ENCODE data around the gene ERICH6. TPM values are rescaled to one million over a fixed set of nuclear protein-coding genes. Genes with fewer than 3 reads are reported as not detected.

Gene ERICH6
- total and polyA plus RNA-seq, 2 experiments from 2014 or later, result 0.32 TPM; not detected in 1

DNA sequence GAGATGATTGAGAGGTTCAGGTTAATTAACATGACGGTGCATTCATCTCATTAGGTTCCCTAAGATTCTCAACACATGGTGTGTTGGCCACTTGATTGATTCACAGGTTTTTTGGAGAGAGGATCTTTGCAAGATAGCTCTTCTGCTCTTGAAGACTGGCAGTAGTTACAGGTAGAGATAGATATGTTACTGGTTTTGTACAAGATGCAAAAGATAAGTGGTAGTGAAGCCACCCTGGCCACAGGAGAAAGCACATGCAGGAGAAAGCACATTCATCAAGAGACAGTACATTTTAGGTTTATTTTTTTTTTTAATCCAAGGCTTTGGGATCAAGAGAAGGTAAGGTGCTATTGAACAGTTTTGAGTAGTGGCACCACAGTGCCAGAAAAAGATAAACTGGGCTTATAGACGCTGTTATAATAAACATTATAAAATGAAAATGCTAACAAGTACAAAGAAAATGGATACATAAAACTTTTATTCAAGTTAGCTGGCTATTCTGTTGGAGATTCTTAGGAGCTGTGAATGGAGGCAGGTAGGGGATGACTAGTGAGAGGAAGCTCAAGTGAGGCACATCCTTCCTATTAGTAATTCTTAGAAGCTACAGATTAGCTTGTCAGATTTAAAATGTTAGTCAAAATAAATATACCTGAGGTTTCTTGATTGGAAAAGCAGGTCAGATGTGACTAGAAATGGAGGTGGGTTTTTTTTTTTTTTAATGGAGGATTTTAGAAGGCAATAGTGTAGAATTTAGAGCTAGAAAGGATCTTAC lies 89.8 kb downstream of the ERICH6 start:
- ATAC-seq (no peak), DNase-seq (ENCODE audit: low spot score) (no peak)
- Mint-ChIP-seq H3K27me3 (ENCODE audit: insufficient read depth, low read depth, poor library complexity) (peaks cover 4% of the 10 kb centered on the region), H3K36me3 (ENCODE audit: low read depth) (peaks cover 64% of the 10 kb centered on the region), H3K27ac (no peak overlapping the region), H3K9me3 (peaks cover 3% of the 10 kb centered on the region; the same call in 1 of the 3 replicates), H3K4me1 (peaks cover 14% of the 10 kb centered on the region), H3K4me3 (no peak overlapping the region)
- no peaks in the 10 kb centered on the region for H3K9me2 ChIP-seq (ENCODE audit: insufficient read depth)
- H3K79me2 ChIP-seq (replicated peaks; ENCODE audit: insufficient read depth), result peaks cover 90% of the 10 kb centered on the region
- TF ChIP-seq EZH2phosphoT487 (IDR thresholded peaks at IDR 0.05; ENCODE audit: unreplicated experiment), result no peak
- no peak for TF ChIP-seq JUNB (IDR thresholded peaks at IDR 0.05; ENCODE audit: unreplicated experiment)
- no peak for TF ChIP-seq ZNF114 (CRISPR knock-in tag; IDR thresholded peaks at IDR 0.05)
- no peak for TF ChIP-seq EZH2 (IDR thresholded peaks at IDR 0.05; ENCODE audit: low read depth, unreplicated experiment)
- TF ChIP-seq NANOG (IDR thresholded peaks at IDR 0.05; ENCODE audit: borderline replicate concordance), result no peak
- no peak for TF ChIP-seq ZNF331 (CRISPR knock-in tag; IDR thresholded peaks at IDR 0.05; ENCODE audit: low read depth)
- TF ChIP-seq CREB1 (CRISPR knock-in tag; IDR thresholded peaks at IDR 0.05; ENCODE audit: low read depth), result no peak
- no peak for TF ChIP-seq POLR2AphosphoS5 (IDR thresholded peaks at IDR 0.05; ENCODE audit: low read depth)
- TF ChIP-seq, protein P1, sequence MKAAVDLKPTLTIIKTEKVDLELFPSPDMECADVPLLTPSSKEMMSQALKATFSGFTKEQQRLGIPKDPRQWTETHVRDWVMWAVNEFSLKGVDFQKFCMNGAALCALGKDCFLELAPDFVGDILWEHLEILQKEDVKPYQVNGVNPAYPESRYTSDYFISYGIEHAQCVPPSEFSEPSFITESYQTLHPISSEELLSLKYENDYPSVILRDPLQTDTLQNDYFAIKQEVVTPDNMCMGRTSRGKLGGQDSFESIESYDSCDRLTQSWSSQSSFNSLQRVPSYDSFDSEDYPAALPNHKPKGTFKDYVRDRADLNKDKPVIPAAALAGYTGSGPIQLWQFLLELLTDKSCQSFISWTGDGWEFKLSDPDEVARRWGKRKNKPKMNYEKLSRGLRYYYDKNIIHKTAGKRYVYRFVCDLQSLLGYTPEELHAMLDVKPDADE (IDR thresholded peaks at IDR 0.05), result no peak
- TF ChIP-seq, protein P2, sequence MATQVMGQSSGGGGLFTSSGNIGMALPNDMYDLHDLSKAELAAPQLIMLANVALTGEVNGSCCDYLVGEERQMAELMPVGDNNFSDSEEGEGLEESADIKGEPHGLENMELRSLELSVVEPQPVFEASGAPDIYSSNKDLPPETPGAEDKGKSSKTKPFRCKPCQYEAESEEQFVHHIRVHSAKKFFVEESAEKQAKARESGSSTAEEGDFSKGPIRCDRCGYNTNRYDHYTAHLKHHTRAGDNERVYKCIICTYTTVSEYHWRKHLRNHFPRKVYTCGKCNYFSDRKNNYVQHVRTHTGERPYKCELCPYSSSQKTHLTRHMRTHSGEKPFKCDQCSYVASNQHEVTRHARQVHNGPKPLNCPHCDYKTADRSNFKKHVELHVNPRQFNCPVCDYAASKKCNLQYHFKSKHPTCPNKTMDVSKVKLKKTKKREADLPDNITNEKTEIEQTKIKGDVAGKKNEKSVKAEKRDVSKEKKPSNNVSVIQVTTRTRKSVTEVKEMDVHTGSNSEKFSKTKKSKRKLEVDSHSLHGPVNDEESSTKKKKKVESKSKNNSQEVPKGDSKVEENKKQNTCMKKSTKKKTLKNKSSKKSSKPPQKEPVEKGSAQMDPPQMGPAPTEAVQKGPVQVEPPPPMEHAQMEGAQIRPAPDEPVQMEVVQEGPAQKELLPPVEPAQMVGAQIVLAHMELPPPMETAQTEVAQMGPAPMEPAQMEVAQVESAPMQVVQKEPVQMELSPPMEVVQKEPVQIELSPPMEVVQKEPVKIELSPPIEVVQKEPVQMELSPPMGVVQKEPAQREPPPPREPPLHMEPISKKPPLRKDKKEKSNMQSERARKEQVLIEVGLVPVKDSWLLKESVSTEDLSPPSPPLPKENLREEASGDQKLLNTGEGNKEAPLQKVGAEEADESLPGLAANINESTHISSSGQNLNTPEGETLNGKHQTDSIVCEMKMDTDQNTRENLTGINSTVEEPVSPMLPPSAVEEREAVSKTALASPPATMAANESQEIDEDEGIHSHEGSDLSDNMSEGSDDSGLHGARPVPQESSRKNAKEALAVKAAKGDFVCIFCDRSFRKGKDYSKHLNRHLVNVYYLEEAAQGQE (IDR thresholded peaks at IDR 0.05; ENCODE audit: unreplicated experiment), result no peak
- TF ChIP-seq ZNF462 (CRISPR knock-in tag; IDR thresholded peaks at IDR 0.05), result no peak
- TF ChIP-seq, protein P3, sequence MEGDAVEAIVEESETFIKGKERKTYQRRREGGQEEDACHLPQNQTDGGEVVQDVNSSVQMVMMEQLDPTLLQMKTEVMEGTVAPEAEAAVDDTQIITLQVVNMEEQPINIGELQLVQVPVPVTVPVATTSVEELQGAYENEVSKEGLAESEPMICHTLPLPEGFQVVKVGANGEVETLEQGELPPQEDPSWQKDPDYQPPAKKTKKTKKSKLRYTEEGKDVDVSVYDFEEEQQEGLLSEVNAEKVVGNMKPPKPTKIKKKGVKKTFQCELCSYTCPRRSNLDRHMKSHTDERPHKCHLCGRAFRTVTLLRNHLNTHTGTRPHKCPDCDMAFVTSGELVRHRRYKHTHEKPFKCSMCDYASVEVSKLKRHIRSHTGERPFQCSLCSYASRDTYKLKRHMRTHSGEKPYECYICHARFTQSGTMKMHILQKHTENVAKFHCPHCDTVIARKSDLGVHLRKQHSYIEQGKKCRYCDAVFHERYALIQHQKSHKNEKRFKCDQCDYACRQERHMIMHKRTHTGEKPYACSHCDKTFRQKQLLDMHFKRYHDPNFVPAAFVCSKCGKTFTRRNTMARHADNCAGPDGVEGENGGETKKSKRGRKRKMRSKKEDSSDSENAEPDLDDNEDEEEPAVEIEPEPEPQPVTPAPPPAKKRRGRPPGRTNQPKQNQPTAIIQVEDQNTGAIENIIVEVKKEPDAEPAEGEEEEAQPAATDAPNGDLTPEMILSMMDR (conservative IDR thresholded peaks at IDR 0.05; ENCODE audit: low read depth in 2 of 2), result no peak
- TF ChIP-seq STAT1 (IDR thresholded peaks at IDR 0.05; ENCODE audit: unreplicated experiment), result no peak
- no peak overlapping the region for H3K4me3 ChIP-seq
- no peak overlapping the region for H3K4me2 ChIP-seq
- no peaks in the 10 kb centered on the region for H3K27me3 ChIP-seq (ENCODE audit: insufficient read depth)
- no peaks in the 10 kb centered on the region for H3K4me1 ChIP-seq (ENCODE audit: insufficient read depth)
- peaks cover 17% of the 10 kb centered on the region for H4K20me1 ChIP-seq (replicated peaks; ENCODE audit: insufficient read depth)
- H3K36me3 ChIP-seq (ENCODE audit: insufficient read depth), result no peaks in the 10 kb centered on the region
- no peak overlapping the region for H3K27ac ChIP-seq (ENCODE audit: low read depth)
- no peaks in the 10 kb centered on the region for H3F3A ChIP-seq (replicated peaks; ENCODE audit: low read depth)
- H2AFZ ChIP-seq, result no peak overlapping the region
